ENCODE measurements around the gene PAQR5.

PAQR5 gene

DNA sequence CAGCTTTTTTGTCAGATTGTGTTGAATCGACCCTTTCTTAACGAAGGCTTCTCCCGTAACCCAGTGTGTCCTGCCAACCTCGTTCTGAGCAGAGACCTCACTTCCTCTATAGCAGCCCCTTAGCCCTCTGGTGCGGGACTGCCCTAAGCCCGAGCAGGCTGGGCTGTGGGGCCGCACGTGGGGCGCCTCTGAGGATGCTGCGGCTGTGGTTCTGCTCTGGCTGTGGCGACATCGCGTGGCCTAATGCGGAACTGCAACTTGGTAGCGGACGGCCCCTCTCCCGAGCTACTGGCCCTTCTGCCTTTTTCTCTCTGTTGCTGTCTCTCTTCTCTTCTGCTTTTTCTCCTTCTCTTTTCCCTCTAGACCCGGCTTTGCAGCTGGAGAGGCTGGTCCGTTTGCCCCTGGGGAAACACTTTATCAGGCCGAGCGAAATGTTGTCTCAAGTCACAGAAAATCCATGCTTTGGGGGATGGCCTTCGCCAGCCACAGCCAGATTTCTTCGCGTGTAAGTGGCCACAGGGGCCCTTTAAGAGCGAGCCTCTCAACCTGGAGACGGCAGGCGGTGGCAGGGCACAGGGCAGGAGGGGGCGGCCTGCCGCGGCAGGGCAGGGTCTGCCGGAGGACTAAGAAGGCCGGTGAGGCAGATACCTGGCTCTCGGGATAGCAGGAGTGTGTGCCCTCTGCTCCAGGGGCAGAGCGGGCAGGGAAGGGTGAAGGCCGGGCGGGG, 96.0 kb downstream of the PAQR5 start:
- Histone ChIP-seq H2AFZ (ENCODE audit: low read length) (no peak overlapping the region), H3K4me2 (ENCODE audit: low read length) (peak overlapping the region; percentile 48), H4K20me1 (ENCODE audit: insufficient read depth, low read length) (no peaks in the 10 kb centered on the region), H3K9me3 (ENCODE audit: low read length) (no peaks in the 10 kb centered on the region), H3F3A (ENCODE audit: insufficient read depth, low read length) (no peaks in the 10 kb centered on the region), H3K27me3 (ENCODE audit: insufficient read depth, low read length) (no peaks in the 10 kb centered on the region), H3K9ac (ENCODE audit: low read length) (no peak overlapping the region; the same call in 1 of the 2 replicates), H3K9me2 (ENCODE audit: low read depth, low read length) (no peaks in the 10 kb centered on the region), H3K36me3 (ENCODE audit: insufficient read depth, low read length) (no peaks in the 10 kb centered on the region), H3K4me3 (ENCODE audit: low read depth, low read length, poor library complexity, severe bottlenecking) (peak overlapping the region; percentile 24), H3K79me2 (ENCODE audit: insufficient read depth, low read length) (no peaks in the 10 kb centered on the region), H3K4me1 (ENCODE audit: insufficient read depth, low read length, severe bottlenecking) (peaks cover 4% of the 10 kb centered on the region), H3K27ac (ENCODE audit: low read depth, low read length, poor library complexity, severe bottlenecking) (no peak overlapping the region)
- TF ChIP-seq, protein P1, sequence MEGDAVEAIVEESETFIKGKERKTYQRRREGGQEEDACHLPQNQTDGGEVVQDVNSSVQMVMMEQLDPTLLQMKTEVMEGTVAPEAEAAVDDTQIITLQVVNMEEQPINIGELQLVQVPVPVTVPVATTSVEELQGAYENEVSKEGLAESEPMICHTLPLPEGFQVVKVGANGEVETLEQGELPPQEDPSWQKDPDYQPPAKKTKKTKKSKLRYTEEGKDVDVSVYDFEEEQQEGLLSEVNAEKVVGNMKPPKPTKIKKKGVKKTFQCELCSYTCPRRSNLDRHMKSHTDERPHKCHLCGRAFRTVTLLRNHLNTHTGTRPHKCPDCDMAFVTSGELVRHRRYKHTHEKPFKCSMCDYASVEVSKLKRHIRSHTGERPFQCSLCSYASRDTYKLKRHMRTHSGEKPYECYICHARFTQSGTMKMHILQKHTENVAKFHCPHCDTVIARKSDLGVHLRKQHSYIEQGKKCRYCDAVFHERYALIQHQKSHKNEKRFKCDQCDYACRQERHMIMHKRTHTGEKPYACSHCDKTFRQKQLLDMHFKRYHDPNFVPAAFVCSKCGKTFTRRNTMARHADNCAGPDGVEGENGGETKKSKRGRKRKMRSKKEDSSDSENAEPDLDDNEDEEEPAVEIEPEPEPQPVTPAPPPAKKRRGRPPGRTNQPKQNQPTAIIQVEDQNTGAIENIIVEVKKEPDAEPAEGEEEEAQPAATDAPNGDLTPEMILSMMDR (IDR thresholded peaks at IDR 0.05; ENCODE audit: low read length): peak; percentile 87
- no peak for TF ChIP-seq EZH2 (IDR thresholded peaks at IDR 0.05; ENCODE audit: borderline replicate concordance, low read length)

DNA sequence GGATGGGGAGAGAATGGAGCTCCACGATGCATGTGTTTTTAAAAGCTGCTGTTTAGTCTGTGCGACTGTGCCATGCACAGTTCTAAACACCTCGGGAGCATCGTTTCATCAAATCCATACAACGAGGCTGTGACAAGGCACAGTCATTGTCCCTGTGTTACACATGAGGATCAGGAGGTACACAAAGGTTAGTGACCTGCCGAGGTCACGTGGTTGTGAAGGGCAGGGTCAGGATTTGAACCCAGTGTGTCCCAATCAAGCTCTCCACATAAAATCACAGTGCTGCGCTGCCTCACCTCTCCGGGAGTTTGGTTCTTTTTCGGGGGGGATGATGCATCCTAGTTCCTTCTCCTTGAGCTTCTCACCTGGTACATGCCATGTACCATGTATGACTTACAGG, 96.7 kb downstream of the PAQR5 start:
- H3K36me3 ChIP-seq (ENCODE audit: insufficient read depth, low read length): no peaks in the 10 kb centered on the region
- H3F3A ChIP-seq (ENCODE audit: insufficient read depth, low read length): no peaks in the 10 kb centered on the region
- no peak overlapping the region for H3K9ac ChIP-seq (ENCODE audit: low read length)
- H3K4me1 ChIP-seq (ENCODE audit: insufficient read depth, low read length, severe bottlenecking): peaks cover 4% of the 10 kb centered on the region
- no peaks in the 10 kb centered on the region for H3K9me3 ChIP-seq (ENCODE audit: low read length)
- no peaks in the 10 kb centered on the region for H3K27me3 ChIP-seq (ENCODE audit: insufficient read depth, low read length)
- no peak overlapping the region for H3K27ac ChIP-seq (ENCODE audit: low read depth, low read length, poor library complexity, severe bottlenecking)
- no peak overlapping the region for H3K4me3 ChIP-seq (ENCODE audit: low read depth, low read length, poor library complexity, severe bottlenecking)
- no peaks in the 10 kb centered on the region for H3K9me2 ChIP-seq (ENCODE audit: low read depth, low read length)
- H3K4me2 ChIP-seq (ENCODE audit: low read length): no peak overlapping the region
- H4K20me1 ChIP-seq (ENCODE audit: insufficient read depth, low read length): no peaks in the 10 kb centered on the region
- no peaks in the 10 kb centered on the region for H3K79me2 ChIP-seq (ENCODE audit: insufficient read depth, low read length)
- TF ChIP-seq, protein P1 (IDR thresholded peaks at IDR 0.05; ENCODE audit: low read length): no peak
- TF ChIP-seq EZH2 (IDR thresholded peaks at IDR 0.05; ENCODE audit: borderline replicate concordance, low read length): no peak
- no peak overlapping the region for H2AFZ ChIP-seq (ENCODE audit: low read length)

DNA sequence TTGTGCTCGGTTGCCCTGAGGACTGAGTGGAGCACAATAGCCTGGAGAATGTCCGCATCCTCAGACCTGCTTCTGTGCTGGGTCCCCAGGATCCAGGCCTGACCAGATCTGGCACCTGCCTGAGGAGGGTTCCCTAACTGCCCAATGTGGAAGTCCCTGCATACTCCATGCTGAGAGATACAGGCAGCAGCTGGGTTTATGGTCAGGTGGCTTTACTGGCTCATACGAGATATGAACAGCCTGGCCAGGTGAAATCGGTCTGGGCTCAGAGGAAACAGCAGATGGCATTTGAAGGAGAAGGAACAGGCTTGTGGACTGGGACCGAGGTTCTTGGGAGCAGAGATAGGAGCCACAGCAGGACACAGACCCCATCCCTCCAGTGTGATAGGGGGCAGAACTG, 97.3 kb downstream of the PAQR5 start:
- H3K79me2 ChIP-seq (ENCODE audit: insufficient read depth, low read length): no peaks in the 10 kb centered on the region
- H3K4me1 ChIP-seq (ENCODE audit: insufficient read depth, low read length, severe bottlenecking): peaks cover 4% of the 10 kb centered on the region
- H3K4me2 ChIP-seq (ENCODE audit: low read length): no peak overlapping the region
- H3K4me3 ChIP-seq (ENCODE audit: low read depth, low read length, poor library complexity, severe bottlenecking): no peak overlapping the region
- H3K9ac ChIP-seq (ENCODE audit: low read length): no peak overlapping the region
- TF ChIP-seq, protein P1 (IDR thresholded peaks at IDR 0.05; ENCODE audit: low read length): no peak
- no peak for TF ChIP-seq EZH2 (IDR thresholded peaks at IDR 0.05; ENCODE audit: borderline replicate concordance, low read length)
- H3K9me3 ChIP-seq (ENCODE audit: low read length): no peaks in the 10 kb centered on the region
- no peaks in the 10 kb centered on the region for H4K20me1 ChIP-seq (ENCODE audit: insufficient read depth, low read length)
- no peaks in the 10 kb centered on the region for H3K9me2 ChIP-seq (ENCODE audit: low read depth, low read length)
- H3F3A ChIP-seq (ENCODE audit: insufficient read depth, low read length): no peaks in the 10 kb centered on the region
- no peaks in the 10 kb centered on the region for H3K27me3 ChIP-seq (ENCODE audit: insufficient read depth, low read length)
- H3K36me3 ChIP-seq (ENCODE audit: insufficient read depth, low read length): no peaks in the 10 kb centered on the region
- H2AFZ ChIP-seq (ENCODE audit: low read length): no peak overlapping the region
- no peak overlapping the region for H3K27ac ChIP-seq (ENCODE audit: low read depth, low read length, poor library complexity, severe bottlenecking)

All from OCI-LY1 (cell line).